ENCODE measurements around the gene GRAMD1A. TPM values are rescaled to one million over a fixed set of nuclear protein-coding genes. Genes with fewer than 3 reads are reported as not detected.

Gene GRAMD1A
- total RNA-seq, 1 experiment from 2014 or later: 125 TPM

- no peak overlapping the region for H4K8ac ChIP-seq (replicated peaks; ENCODE audit: insufficient read length, low read depth, low read length)
- no peak overlapping the region for H2AFZ ChIP-seq (ENCODE audit: low read length)
- no peak overlapping the region for H2BK120ac ChIP-seq (ENCODE audit: low read depth, low read length, poor library complexity, severe bottlenecking)
- no peak overlapping the region for H3K27ac Mint-ChIP-seq
- peaks cover 23% of the 10 kb centered on the region in 2 experiments for H3K9me3 Mint-ChIP-seq
- peaks cover 6 to 15% (median 10%) of the 10 kb centered on the region in 3 experiments for H3K36me3 Mint-ChIP-seq (ENCODE audit: insufficient read depth in 1 of 3, low read depth in 3 of 3)
- H4K91ac ChIP-seq (ENCODE audit: insufficient read length, low read depth, low read length): no peak overlapping the region
- H3K4ac ChIP-seq (ENCODE audit: low read depth, low read length): no peak overlapping the region
- no peaks in the 10 kb centered on the region for H3K4me1 ChIP-seq (ENCODE audit: insufficient read depth, low read length)
- H3K18ac ChIP-seq (ENCODE audit: insufficient read length, low read depth, low read length): no peak overlapping the region
- no peak overlapping the region for H3T11ph ChIP-seq (ENCODE audit: low read length)
- no peaks in the 10 kb centered on the region for H3K23me2 ChIP-seq (ENCODE audit: insufficient read length, low read depth, low read length, poor library complexity, severe bottlenecking)
- H3K9me3 ChIP-seq (ENCODE audit: control insufficient read depth, low read depth, low read length): peaks cover 9% of the 10 kb centered on the region
- no peaks in the 10 kb centered on the region for H3K27me3 ChIP-seq (ENCODE audit: insufficient read depth, low read length)
- H3K27ac ChIP-seq (ENCODE audit: insufficient read length, low read depth, low read length): no peak overlapping the region
- no peak for TF ChIP-seq CTCF (conservative IDR thresholded peaks at IDR 0.05)
- H4K20me1 ChIP-seq (ENCODE audit: control insufficient read depth, insufficient read depth, insufficient read length): no peaks in the 10 kb centered on the region
- peaks cover 12 to 14% of the 10 kb centered on the region in 2 experiments for H3K4me1 Mint-ChIP-seq
- peaks cover 15% of the 10 kb centered on the region for H3K27me3 Mint-ChIP-seq (ENCODE audit: low read depth)
- H2BK12ac ChIP-seq (ENCODE audit: insufficient read length, low read depth, low read length): no peak overlapping the region
- H2BK20ac ChIP-seq (ENCODE audit: low read depth, low read length, poor library complexity, severe bottlenecking): no peak overlapping the region
- H2BK15ac ChIP-seq (ENCODE audit: low read depth, low read length): no peak overlapping the region
- H3K79me1 ChIP-seq (ENCODE audit: insufficient read depth, low read depth, low read length, poor library complexity, severe bottlenecking): no peaks in the 10 kb centered on the region
- H3K56ac ChIP-seq (ENCODE audit: insufficient read length, low read depth, low read length): no peak overlapping the region
- WGBS (ENCODE audit: extremely low coverage, insufficient read length, low lambda C conversion rate): no CpG with 5 or more reads among the region's 5 CpGs
- no peaks in the 10 kb centered on the region for H3K79me2 ChIP-seq (ENCODE audit: insufficient read depth, low read length)
- H3K4me2 ChIP-seq (ENCODE audit: insufficient read depth, insufficient read length, low read length): no peak overlapping the region
- H3K4me3 Mint-ChIP-seq: peak overlapping the region in 1 of 2 experiments; percentile 36; a peak in 1 of 5 replicates
- no peak for DNase-seq
- H2AK5ac ChIP-seq (ENCODE audit: insufficient read length, low read length): no peak overlapping the region
- H3K14ac ChIP-seq (ENCODE audit: insufficient read depth, low read length): no peak overlapping the region
- no peak overlapping the region for H4K5ac ChIP-seq (ENCODE audit: insufficient read length, low read depth, low read length)
- H3K9ac ChIP-seq (ENCODE audit: extremely low read depth, insufficient read length, low read length): no peak overlapping the region
- H2BK5ac ChIP-seq (ENCODE audit: insufficient read length, low read length): no peak overlapping the region
- H3K23ac ChIP-seq (ENCODE audit: insufficient read length, low read depth, low read length): no peak overlapping the region
These were observed 25.1 kb upstream of the GRAMD1A start for GRCh38 chr19:34975056-34975455.
